H7 (cell line): ENCODE results near the gene GASK1A. TPM values are rescaled to one million over a fixed set of nuclear protein-coding genes. Genes with fewer than 3 reads are reported as not detected.

Source experiments
- DNase-seq: peaks from one replicate; pipeline ENCODE4 v3.0.0; 2012
- H3K27me3 ChIP-seq: 2 replicates; pipeline ENCODE4 v1.6.0; 2011; ENCODE audit warnings: mild to moderate bottlenecking, low read length; ENCODE audit not compliant: control insufficient read depth, insufficient read depth
- H3K36me3 ChIP-seq: replicated peaks from 2 replicates; pipeline ENCODE4 v1.5.1; 2011; ENCODE audit warnings: low read length; ENCODE audit not compliant: control insufficient read depth, insufficient read depth
- H3K4me3 ChIP-seq: 2 replicates; pipeline ENCODE4 v1.5.1; 2011; ENCODE audit warnings: low read depth, mild to moderate bottlenecking, control low read depth, low read length, moderate library complexity; ENCODE audit not compliant: insufficient read depth
- total RNA-seq: library from RNA; depleted of rRNA; stranded (reverse); fragments of >200 nt; shearing (Covaris generic); gene quantifications from 2 replicates; pipeline ENCODE4 v1.2.3, GENCODE V29; 2014; rRNA removed

Gene GASK1A
- 3.4 and 4.5 TPM in 2 replicates for total RNA-seq

DNA sequence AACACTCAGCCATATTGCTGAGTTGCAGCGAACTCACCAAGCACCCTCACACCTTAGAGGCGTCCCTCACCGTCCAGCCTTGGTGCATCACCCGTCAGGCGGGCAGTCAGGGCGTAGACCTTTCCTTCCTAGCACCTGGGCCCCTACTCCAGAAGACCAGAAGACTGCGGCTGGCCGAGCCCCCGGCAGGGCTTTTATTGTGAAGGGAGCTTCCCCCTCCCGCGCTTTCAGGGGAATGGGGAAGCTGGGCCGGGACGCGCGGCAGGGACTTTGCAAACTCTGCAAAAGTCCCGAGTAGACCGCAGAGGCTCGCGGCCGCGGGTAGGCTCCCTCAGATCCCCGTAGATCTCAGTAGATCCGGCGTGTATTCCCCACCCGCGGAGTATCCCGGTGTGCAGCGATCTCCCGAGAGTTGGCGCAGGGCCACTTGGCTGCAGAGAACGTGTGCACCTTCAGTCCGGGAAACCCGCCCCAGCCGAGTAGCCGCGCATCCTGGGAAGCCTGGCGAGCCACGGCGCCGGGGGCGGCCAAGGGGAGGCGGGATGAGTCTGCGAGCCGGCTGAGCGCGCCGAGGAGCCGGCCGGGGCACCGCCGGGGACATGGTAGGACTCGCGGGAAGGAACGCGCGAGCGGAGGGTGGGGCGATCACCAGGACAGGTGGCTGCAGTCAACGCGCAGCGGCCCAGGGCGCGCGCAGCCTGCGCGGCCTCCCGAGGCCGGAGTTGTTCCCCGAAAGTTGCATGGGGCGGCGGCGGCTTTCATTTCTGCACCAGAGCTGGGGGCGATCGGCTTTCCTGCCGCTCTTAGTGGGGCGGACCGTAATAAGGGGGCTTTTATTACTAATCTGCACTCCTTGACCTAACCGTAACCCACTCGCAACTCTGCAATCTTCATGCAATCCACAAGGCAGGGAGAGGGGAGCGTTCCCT is at the start of gene GASK1A:
TSS of gene GASK1A (plus strand) at position 268 of the 929 bp plus-strand sequence. CDS start at position 600, 332 bp downstream.
- peak; percentile 86 for DNase-seq
- H3K4me3 ChIP-seq = peak within 1 kb of the TSS; percentile 72
- peaks cover 31% of the 10 kb centered on the region for H3K27me3 ChIP-seq

DNA sequence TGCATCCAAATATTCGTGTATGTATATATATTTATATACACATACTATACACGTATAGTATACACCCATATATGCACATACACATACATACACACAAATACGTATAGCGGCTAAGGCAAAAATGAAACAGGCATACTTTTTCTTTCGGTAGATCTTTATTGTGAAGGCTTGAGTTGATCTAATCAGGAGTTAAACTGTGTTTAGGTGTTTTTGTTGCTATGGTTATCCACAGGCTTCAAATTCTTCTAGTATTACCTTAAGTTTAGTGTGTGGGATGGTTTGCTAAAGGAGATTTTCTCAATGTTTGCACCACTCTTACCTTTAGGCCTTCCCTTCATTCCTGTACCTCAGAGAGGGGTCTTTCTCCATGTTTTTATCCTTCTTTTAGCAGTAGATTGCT is 45.0 kb upstream of the GASK1A start:
- no peak for DNase-seq
- Histone ChIP-seq H3K4me3 (no peak overlapping the region), H3K36me3 (no peaks in the 10 kb centered on the region), H3K27me3 (no peaks in the 10 kb centered on the region)

More for the DNA sequence above, at the start of gene GASK1A:
- no peaks in the 10 kb centered on the region for H3K36me3 ChIP-seq

DNA sequence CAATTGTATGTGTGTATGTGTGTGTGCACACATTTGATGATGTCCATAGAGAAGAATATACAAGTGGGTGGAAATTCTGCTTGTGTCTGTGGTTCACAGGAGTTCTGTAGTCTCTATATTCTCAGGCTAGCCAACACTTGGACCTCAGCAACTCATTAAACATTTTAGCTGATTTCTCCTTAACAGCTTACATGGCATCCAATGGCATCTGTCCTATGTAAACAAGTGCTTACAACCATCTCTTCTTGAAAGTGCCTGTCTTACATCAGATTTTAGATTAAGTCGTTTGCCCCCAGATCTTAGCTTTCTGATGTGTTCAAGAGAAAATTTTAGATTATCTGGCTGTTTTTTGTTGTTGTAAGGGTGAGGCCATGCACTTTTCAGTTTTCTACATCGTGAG is 44.2 kb upstream of the GASK1A start:
- Histone ChIP-seq H3K4me3 (no peak overlapping the region), H3K36me3 (no peaks in the 10 kb centered on the region), H3K27me3 (no peaks in the 10 kb centered on the region)
- no peak for DNase-seq

DNA sequence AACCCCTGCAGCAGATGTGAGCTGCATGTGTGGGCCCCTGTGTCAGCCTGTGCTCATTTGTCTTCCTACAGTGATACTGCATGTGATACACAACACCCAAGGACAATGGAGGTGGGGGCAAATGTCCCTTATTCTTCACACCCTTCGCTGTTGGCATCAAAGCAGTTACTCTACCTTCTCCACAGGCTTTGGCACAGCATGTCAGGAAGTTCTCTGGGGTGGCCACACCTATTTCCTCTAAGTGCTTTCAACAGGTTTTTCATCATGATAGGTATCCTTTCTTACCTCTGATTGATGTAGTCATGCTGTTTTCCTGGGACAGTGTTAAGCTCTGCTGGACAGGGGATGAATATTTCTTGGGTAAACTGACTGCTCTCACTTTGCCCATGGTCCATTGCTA is 43.6 kb upstream of the GASK1A start:
- no peak for DNase-seq
- Histone ChIP-seq H3K36me3 (no peaks in the 10 kb centered on the region), H3K27me3 (no peaks in the 10 kb centered on the region), H3K4me3 (no peak overlapping the region)

DNA sequence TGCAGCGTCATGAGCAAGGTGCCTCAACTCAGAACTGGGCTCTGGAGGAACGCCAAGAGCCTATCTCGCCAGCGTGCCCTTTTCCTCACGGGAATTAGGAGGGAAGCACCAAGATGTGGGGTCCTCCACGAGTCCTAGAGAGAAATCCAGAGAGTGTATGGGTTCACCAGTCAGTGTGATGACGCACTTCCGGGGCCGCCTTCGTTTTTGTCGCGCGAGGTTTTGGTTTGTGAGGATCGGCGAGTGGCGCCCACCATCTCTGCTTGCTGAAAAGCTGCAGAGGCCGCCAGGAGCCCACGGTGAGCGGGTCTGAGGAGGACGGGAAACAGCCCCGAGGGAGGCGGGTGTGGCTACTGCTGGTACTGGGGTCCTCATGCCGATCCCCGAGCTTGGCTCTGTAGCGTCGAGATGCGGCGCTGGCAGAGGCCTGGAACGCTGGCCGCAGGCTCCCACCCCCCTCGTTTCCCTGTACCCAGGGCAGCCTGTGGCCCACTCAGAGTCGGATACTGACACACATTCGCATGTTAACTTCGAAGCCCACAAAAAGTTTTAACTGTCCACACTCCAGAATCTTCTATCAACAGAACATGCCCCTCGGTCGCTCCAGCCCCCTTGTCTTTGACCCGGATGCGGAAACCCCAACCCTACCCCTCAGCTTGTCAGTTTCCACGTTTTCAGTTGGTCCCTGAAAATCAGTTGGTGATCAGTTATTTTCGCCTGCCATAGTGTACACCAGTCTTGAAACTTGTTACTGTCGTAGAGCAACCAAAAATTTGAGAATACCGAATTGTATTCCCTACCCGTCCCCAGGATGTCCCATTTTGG is 42.7 kb upstream of the GASK1A start:
- Histone ChIP-seq H3K4me3 (no peak overlapping the region), H3K27me3 (no peaks in the 10 kb centered on the region), H3K36me3 (no peaks in the 10 kb centered on the region)
- DNase-seq = peak; percentile 18

DNA sequence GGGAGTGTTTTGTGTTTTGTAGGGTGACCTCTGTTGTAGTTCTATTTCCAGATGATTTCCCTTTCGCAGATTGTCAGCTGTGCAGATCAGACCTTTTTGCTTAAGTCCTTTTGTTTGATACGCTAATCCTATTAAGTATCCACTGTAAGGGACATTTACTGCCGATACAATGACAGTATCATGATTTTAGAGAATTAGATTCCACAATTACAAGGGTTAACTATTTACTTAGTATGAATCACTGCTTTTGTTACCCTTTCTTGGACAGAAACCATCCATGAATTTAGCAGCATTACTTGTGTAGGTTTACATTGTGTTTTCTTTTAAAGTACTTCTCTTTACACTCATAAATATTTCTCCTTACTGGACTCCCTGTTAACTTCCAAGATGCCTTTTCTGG is 41.8 kb upstream of the GASK1A start:
- Histone ChIP-seq H3K4me3 (no peak overlapping the region), H3K27me3 (no peaks in the 10 kb centered on the region), H3K36me3 (no peaks in the 10 kb centered on the region)
- no peak for DNase-seq

DNA sequence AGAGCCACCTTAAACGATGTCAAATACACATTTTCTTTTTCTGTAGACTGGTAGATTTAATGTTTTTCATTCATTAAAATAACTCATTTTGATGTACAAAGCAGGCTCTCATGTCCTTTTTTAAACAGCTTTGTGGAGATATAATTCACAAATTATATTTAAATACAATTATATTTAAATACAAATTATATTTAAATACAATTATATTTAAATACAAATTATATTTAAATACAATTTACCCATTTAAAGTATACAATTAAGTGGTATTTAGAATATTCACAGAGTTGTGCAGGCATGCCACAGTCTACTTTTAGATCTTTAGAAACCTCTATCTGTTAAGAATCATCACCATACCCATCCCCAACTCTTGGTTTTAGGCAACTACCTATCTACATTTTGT is 36.4 kb upstream of the GASK1A start:
- no peak for DNase-seq
- Histone ChIP-seq H3K27me3 (no peaks in the 10 kb centered on the region), H3K36me3 (no peaks in the 10 kb centered on the region), H3K4me3 (no peak overlapping the region)

DNA sequence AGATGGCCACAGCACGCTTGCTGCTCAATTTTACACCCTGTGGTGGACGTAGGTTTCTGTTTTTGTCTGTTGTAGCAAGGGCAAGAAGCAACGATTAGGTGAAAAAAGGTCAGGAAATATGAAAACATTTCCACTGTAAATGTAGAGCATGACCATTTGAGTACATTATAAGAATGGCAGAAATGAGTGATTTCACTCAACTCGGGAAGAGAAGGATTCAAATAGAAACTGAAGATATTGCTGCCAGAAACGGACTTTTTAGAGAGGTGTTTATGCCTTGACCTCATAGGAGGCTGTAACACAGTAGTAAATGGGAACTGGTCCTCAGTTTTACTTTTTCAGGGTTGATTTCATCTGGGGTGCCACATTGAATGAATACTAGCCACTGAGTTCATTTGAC is 33.1 kb upstream of the GASK1A start:
- Histone ChIP-seq H3K4me3 (no peak overlapping the region), H3K27me3 (no peaks in the 10 kb centered on the region), H3K36me3 (no peaks in the 10 kb centered on the region)
- DNase-seq = no peak

DNA sequence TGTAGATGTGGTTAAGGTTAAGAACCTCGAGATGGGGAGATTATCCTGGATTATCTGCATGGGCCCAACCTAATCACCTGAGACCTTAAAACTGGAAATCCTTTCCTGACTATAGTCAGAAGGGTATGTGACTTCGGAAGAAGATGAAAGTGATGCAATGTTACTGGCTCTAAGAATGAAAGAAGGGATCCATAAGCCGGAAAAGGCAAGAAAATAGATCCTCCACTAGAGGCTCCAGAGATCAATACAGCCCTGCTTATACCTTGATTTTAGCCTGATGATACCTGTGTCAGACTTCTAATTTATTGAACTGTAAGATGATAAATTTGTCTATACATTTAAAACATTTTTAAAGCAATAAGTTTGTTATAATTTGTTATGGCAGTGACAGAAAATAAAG is 21.5 kb upstream of the GASK1A start:
- Histone ChIP-seq H3K4me3 (no peak overlapping the region), H3K36me3 (no peaks in the 10 kb centered on the region), H3K27me3 (no peaks in the 10 kb centered on the region)
- DNase-seq = peak; percentile 19

DNA sequence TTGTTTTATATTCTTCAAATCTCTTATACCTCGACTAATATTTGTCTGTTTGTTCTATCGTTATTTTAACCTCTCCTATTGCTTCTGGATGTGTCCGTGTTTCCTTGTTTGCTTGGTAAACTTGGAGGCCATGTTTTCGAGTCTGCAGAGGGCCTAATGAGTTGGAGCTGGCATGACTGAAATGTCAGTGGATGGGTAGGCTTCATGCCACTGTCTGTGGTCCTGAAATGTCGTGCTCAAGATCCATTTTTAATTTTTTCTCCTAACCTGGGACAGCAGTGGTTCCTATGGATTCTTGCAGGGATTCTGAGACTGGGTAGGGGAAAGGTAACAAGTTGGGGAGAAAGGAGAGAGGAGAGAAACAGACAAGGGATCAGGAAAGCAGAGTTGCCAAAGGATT is 18.8 kb upstream of the GASK1A start:
- H3K36me3 ChIP-seq = no peaks in the 10 kb centered on the region
- no peak for DNase-seq

DNA sequence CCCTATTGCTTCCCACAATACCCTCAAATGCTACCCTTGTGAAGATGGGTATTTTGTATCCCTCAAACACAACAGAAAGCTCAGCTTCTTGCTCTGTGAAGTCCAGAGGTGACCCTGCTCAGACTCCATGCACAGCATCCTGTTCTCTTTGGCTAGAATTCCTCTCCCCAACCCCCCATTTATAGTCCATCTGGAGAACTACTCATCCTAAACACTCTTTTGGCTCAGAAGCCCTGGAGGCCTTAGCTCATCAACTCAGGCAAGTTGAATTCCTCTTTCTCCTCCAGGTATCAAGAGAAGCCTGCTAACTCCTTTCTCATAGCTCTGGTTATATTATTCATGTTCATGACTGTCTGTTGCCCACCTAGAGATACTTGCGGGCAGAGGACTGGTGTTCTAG is 18.3 kb upstream of the GASK1A start:
- H3K36me3 ChIP-seq = no peaks in the 10 kb centered on the region
- DNase-seq = no peak
- H3K27me3 ChIP-seq = no peaks in the 10 kb centered on the region
- H3K4me3 ChIP-seq = no peak overlapping the region

More for the DNA sequence above, 18.8 kb upstream of the GASK1A start:
- H3K27me3 ChIP-seq = no peaks in the 10 kb centered on the region
- H3K4me3 ChIP-seq = no peak overlapping the region

DNA sequence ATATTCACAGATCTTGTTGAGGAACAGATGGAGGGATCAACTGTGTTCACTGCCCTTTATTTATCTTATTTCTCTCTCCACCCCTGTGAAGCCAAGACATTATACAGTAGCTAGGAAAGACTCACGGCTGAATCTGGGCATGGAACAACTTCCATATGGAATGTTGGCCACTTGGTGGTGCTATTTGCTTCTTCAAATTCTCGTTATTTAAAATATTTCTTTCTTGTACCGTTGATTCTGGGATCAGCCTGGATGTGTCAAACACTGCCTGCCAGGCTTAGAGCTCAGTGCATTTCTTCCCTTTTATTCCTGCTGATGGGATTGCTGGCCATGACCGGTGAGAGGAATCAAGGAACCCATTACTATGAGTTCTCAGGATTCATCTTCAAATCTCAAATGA is 17.5 kb upstream of the GASK1A start:
- H3K27me3 ChIP-seq = no peaks in the 10 kb centered on the region
- peak; percentile 49 for DNase-seq
- H3K4me3 ChIP-seq = no peak overlapping the region
- no peaks in the 10 kb centered on the region for H3K36me3 ChIP-seq

DNA sequence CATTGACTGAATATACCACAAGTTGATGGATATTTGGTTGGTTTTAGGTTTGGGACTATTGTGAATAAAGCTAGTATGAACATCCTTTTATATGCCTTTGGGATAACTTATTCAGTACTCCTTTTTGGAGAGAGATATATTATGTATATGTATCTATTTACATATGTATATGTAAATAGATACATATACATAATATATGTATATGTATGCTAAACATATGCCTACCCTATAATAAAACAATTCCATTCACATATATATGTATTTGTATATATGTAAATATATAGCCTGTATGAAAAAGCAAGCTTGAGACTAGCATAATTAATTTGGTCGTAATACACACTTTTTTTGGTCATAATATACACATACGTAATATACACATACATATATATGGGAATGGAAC is 15.8 kb upstream of the GASK1A start:
- Histone ChIP-seq H3K27me3 (no peaks in the 10 kb centered on the region), H3K36me3 (no peaks in the 10 kb centered on the region), H3K4me3 (no peak overlapping the region)
- no peak for DNase-seq

DNA sequence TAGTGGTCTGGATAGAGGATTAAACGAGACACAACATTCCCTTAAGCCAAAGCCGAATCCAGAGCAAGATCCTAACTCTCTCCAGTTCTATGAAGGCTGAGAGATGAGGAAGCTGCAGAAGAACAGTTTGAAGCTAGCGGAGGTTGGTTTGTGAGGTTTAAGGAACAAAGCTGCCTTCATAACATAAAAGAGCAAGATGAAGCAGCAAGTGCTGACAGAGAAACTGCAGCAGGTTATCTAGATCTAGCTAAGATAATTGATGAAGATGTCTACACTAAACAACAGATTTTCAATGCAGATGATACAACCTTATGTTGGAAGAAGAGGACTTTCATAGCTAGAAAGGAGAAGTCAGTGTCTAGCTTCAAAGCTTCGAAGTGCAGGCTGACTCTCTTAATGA is 14.8 kb upstream of the GASK1A start:
- H3K36me3 ChIP-seq = no peaks in the 10 kb centered on the region

DNA sequence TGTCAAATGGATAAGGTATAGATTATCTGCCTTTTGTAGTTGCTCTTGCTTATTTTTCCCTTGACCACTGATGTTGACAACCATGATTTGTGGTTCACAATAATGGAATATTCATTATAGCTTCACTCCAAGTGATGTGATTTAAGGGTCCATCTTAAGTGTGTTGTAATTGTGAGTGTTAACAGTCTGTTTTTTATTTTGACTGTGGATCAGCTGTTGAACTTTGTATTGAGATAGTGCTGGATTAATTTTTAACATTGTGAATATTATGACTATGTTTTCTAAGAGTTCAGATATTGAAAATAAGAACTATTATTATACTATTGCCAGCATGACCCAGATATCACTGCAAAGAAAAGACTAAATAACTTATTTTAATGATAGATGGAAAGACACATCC is 8.6 kb upstream of the GASK1A start:
- no peaks in the 10 kb centered on the region for H3K27me3 ChIP-seq
- DNase-seq = no peak
- no peak overlapping the region for H3K4me3 ChIP-seq
- H3K36me3 ChIP-seq = no peaks in the 10 kb centered on the region

More for the DNA sequence above, 14.8 kb upstream of the GASK1A start:
- Histone ChIP-seq H3K27me3 (no peaks in the 10 kb centered on the region), H3K4me3 (no peak overlapping the region)
- DNase-seq = no peak
